Fibroblast of skin of left biceps (primary cell): Measurements from ENCODE around the gene ACTL10.
"Not testable (repeated sequence)": the region's sequence is repeated elsewhere in the genome, so short reads cannot be mapped to it uniquely, and the experiment has no call there.

Source experiments
- DNase-seq, 2 experiments: peaks; one replicate each; pipeline ENCODE4 v3.0.0-alpha.2; 2013; ENCODE audit warnings: low read depth in 2 of 2

ACTL10 gene

GRCh38 chr20:33666293-33667244 lies at the start of gene ACTL10:
Gene ACTL10, plus strand, starts transcription at chr20:33666943. Its CDS starts 555 bp downstream, at chr20:33667498.
- DNase-seq, result peak; percentile 83 to 84

- DNase-seq, result no peak
These were observed 44.9 kb upstream of the ACTL10 start for GRCh38 chr20:33621717-33622400.

- no peak for DNase-seq
These were observed 43.9 kb upstream of the ACTL10 start for GRCh38 chr20:33622705-33623365.

GRCh38 chr20:33624399-33624798 lies 42.3 kb upstream of the ACTL10 start:
- DNase-seq, result no peak

- no peak for DNase-seq
These were observed 40.6 kb upstream of the ACTL10 start for GRCh38 chr20:33626190-33626589.

- DNase-seq, result no peak
These were observed 39.0 kb upstream of the ACTL10 start for GRCh38 chr20:33627577-33628216.

GRCh38 chr20:33629533-33629932 lies 37.2 kb upstream of the ACTL10 start:
- DNase-seq, result no peak

- no peak for DNase-seq
These were observed 36.8 kb upstream of the ACTL10 start for GRCh38 chr20:33629979-33630378.

- no peak for DNase-seq
These were observed 36.2 kb upstream of the ACTL10 start for GRCh38 chr20:33630507-33630906.

- not testable (repeated sequence) for DNase-seq
These were observed 34.8 kb upstream of the ACTL10 start for GRCh38 chr20:33631910-33632309.

- DNase-seq, result no peak
These were observed 31.4 kb upstream of the ACTL10 start for GRCh38 chr20:33635341-33635740.

GRCh38 chr20:33636776-33637175 lies 30.0 kb upstream of the ACTL10 start:
- no peak for DNase-seq

GRCh38 chr20:33640287-33640686 lies 26.5 kb upstream of the ACTL10 start:
- DNase-seq, result no peak

GRCh38 chr20:33644313-33645071 lies 22.3 kb upstream of the ACTL10 start:
- DNase-seq, result no peak

GRCh38 chr20:33645072-33645358 lies 21.7 kb upstream of the ACTL10 start:
- DNase-seq, result no peak

GRCh38 chr20:33645396-33645795 lies 21.3 kb upstream of the ACTL10 start:
- no peak for DNase-seq

GRCh38 chr20:33646191-33646590 lies 20.6 kb upstream of the ACTL10 start:
- no peak for DNase-seq

- not testable (repeated sequence) for DNase-seq
These were observed 19.7 kb upstream of the ACTL10 start for GRCh38 chr20:33646959-33647602.

- DNase-seq, result no peak
These were observed 18.9 kb upstream of the ACTL10 start for GRCh38 chr20:33647603-33648395.
